ENCODE data around the gene MUC5B. TPM values are rescaled to one million over a fixed set of nuclear protein-coding genes. Genes with fewer than 3 reads are reported as not detected.

The MUC5B gene
- total and polyA plus RNA-seq, 2 of the 13 experiments (the other 11 are each of a cell fraction or from before 2014, with no cell fraction given) = 0.01 TPM; not detected in 1

- peak; percentile 99 for TF ChIP-seq RERE (CRISPR knock-in tag; IDR thresholded peaks at IDR 0.05; ENCODE audit: low read depth)
- TF ChIP-seq ZNF331 (CRISPR knock-in tag; IDR thresholded peaks at IDR 0.05) = peak; percentile 77
- TF ChIP-seq GTF2F1 (IDR thresholded peaks at IDR 0.05; ENCODE audit: low read length) = no peak
- no peak for TF ChIP-seq ZNF101 (CRISPR knock-in tag; IDR thresholded peaks at IDR 0.05; ENCODE audit: borderline replicate concordance, low read depth)
- no peak for TF ChIP-seq SAFB2 (CRISPR knock-in tag; IDR thresholded peaks at IDR 0.05; ENCODE audit: borderline replicate concordance, low read depth)
- no peak for TF ChIP-seq WIZ (CRISPR knock-in tag; IDR thresholded peaks at IDR 0.05)
- TF ChIP-seq KDM4B (CRISPR knock-in tag; IDR thresholded peaks at IDR 0.05) = no peak
- 0 out of 2 replicates have a peak, but pooled peaks have one; percentile 34 for TF ChIP-seq ZNF879 (CRISPR knock-in tag; IDR thresholded peaks at IDR 0.05)
- no peak for TF ChIP-seq RORA (CRISPR knock-in tag; IDR thresholded peaks at IDR 0.05)
- no peak for TF ChIP-seq PLSCR1 (CRISPR knock-in tag; IDR thresholded peaks at IDR 0.05; ENCODE audit: borderline replicate concordance)
- peak; percentile 81 for TF ChIP-seq ZNF574 (CRISPR knock-in tag; IDR thresholded peaks at IDR 0.05)
- TF ChIP-seq BRF2 (CRISPR knock-in tag; IDR thresholded peaks at IDR 0.05) = 0 out of 2 replicates have a peak, but pooled peaks have one; percentile 51
- peak; percentile 74 for TF ChIP-seq ZSCAN21 (CRISPR knock-in tag; IDR thresholded peaks at IDR 0.05; ENCODE audit: borderline replicate concordance)
Measured at GRCh38 chr11:1219834-1220815, 2.7 kb upstream of the MUC5B start (continued).

Data from HepG2 (cell line).